ENCODE results near the gene MAPRE3. TPM values are rescaled to one million over a fixed set of nuclear protein-coding genes. Genes with fewer than 3 reads are reported as not detected.

MAPRE3 gene
- total RNA-seq, 4 donors from 2014 or later: 23.8 to 63.6 (median 35.7) TPM

GRCh38 chr2:26988058-26988860 lies 17.8 kb downstream of the MAPRE3 start:
- peak in 1 of 2 donors; percentile 39 for DNase-seq (ENCODE audit: low spot score in 2 of 2)
- TF ChIP-seq POLR2A (IDR thresholded peaks at IDR 0.05): no peak
- TF ChIP-seq, protein P1, sequence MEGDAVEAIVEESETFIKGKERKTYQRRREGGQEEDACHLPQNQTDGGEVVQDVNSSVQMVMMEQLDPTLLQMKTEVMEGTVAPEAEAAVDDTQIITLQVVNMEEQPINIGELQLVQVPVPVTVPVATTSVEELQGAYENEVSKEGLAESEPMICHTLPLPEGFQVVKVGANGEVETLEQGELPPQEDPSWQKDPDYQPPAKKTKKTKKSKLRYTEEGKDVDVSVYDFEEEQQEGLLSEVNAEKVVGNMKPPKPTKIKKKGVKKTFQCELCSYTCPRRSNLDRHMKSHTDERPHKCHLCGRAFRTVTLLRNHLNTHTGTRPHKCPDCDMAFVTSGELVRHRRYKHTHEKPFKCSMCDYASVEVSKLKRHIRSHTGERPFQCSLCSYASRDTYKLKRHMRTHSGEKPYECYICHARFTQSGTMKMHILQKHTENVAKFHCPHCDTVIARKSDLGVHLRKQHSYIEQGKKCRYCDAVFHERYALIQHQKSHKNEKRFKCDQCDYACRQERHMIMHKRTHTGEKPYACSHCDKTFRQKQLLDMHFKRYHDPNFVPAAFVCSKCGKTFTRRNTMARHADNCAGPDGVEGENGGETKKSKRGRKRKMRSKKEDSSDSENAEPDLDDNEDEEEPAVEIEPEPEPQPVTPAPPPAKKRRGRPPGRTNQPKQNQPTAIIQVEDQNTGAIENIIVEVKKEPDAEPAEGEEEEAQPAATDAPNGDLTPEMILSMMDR (IDR thresholded peaks at IDR 0.05): no peak
- intact Hi-C loops (cut with DNase I; ENCODE audit: low total_unique reads): no loop called here
- no peak overlapping the region for H3K4me3 ChIP-seq (ENCODE audit: low read depth, poor library complexity, severe bottlenecking)
- 84 to 86% methylated on average over 4 of the region's 4 CpGs for WGBS, 2 donors

GRCh38 chr2:26989156-26989555 lies 18.7 kb downstream of the MAPRE3 start:
- no peak overlapping the region for H3K4me3 ChIP-seq (ENCODE audit: low read depth, poor library complexity, severe bottlenecking)
- peak in 1 of 2 donors; percentile 39 for DNase-seq (ENCODE audit: low spot score in 2 of 2)
- intact Hi-C loops (cut with DNase I; ENCODE audit: low total_unique reads): no loop called here
- WGBS, 2 donors: 71 to 84% methylated on average over 8 of the region's 8 CpGs
- no peak for TF ChIP-seq POLR2A (IDR thresholded peaks at IDR 0.05)
- TF ChIP-seq, protein P1 (IDR thresholded peaks at IDR 0.05): no peak

DNA sequence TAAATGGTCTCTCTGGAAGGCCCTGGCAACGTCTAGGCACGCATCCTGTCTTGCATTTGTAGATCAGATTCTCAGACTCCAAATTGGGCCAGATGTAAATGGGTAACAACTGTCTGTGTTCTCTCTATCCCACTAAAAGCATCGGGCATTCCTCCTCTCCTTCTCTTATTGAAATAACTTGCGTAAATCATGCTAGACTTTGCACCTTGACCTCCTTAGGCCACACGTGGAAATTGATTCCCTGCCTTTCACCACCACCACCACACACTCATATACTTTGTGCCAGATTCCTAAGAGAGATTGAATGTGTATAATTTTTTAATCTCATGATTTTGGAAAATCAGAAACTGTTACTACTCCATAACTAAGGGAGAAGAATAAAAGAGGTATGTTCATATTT lies 21.3 kb downstream of the MAPRE3 start:
- WGBS, 2 donors: 75 to 83% methylated on average over 5 of the region's 5 CpGs

DNA sequence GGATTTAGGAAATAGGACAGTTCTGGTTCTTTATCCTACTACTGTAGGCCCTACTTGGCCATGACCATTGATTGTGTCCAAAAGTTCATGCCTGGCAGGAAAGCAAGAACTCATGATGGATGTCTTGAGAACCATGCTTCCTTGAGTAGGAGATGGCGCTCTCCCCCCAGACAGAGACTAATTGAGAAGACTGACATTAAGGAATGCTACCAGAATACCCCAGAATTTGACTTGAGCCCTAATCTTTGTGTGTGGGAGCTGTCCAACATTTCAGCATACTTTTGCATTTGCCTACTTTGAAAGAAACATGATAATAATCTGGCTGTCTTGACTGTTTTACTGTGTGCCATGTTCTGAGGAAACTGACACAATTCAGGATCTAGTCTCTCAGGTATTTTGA lies 23.3 kb downstream of the MAPRE3 start:
- TF ChIP-seq, protein P1 (IDR thresholded peaks at IDR 0.05): no peak
- no peak for TF ChIP-seq POLR2A (IDR thresholded peaks at IDR 0.05)
- no peak overlapping the region for H3K4me3 ChIP-seq (ENCODE audit: low read depth, poor library complexity, severe bottlenecking)
- peak in 1 of 2 donors; percentile 12 for DNase-seq (ENCODE audit: low spot score in 2 of 2)
- intact Hi-C loops (cut with DNase I; ENCODE audit: low total_unique reads): no loop called here
- WGBS, 2 donors: 88% methylated on average over 1 of the region's 1 CpG

More for the DNA sequence above, 21.3 kb downstream of the MAPRE3 start:
- H3K4me3 ChIP-seq (ENCODE audit: low read depth, poor library complexity, severe bottlenecking): no peak overlapping the region
- TF ChIP-seq, protein P1 (IDR thresholded peaks at IDR 0.05): no peak
- no peak for TF ChIP-seq POLR2A (IDR thresholded peaks at IDR 0.05)
- intact Hi-C loops (cut with DNase I; ENCODE audit: low total_unique reads): no loop called here
- DNase-seq (ENCODE audit: low spot score in 2 of 2): peak in 1 of 2 donors; percentile 6

GRCh38 chr2:26994983-26995382 lies 24.5 kb downstream of the MAPRE3 start:
- WGBS, 2 donors: 76 to 96% methylated on average over 1 of the region's 1 CpG
- TF ChIP-seq POLR2A (IDR thresholded peaks at IDR 0.05): no peak
- TF ChIP-seq, protein P1 (IDR thresholded peaks at IDR 0.05): no peak
- intact Hi-C loops (cut with DNase I; ENCODE audit: low total_unique reads): no loop called here
- DNase-seq (ENCODE audit: low spot score in 2 of 2): no peak
- H3K4me3 ChIP-seq (ENCODE audit: low read depth, poor library complexity, severe bottlenecking): no peak overlapping the region
